GM18526 (cell line): ENCODE results near the gene USP4.

Experiments used
- POLR2A ChIP-seq: IDR thresholded peaks from 3 replicates; pipeline ENCODE4 v1.6.1; 2011; ENCODE audit not compliant: insufficient read length; ENCODE audit errors: extremely low read depth

The USP4 gene

DNA sequence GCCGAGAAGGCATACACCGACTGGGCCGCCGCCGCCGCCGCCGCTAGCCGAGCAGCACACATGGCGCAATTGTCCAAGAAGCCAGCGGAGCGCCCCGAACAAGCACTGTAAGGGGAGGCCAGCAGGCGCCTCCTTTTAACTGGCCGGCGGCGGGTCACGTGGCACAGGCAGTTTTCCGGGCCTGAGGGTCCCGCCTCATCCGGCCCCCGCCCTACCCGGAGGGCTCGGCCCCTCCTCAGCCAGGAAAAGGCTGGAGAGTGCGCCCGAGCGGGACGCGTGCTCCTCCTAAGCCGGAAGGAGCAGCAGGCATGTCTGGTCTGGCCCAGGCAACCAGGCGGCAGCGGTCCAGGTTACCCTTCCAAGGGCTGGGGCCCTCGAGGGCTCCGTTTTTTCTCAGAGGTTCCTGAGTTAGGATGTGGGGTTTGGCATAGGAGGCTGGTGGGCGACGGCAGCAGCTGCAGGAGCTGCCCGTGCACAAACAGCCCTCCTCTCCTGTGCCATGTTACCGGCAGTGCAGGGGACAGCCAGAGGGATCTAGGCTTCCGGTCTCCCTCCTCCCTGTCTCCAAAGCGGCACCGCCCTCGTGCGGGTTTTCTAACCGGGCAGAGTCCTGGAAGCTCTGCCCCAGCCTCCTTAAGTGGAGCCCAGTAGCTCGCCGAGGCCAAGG lies 18.5 kb upstream of the USP4 start, which contains the start of gene GPX1:
Gene GPX1, minus strand, starts transcription at position 137 of the 667 bp plus-strand sequence. Its CDS starts 75 bp downstream, at position 62.
- peak; percentile 91 for TF ChIP-seq POLR2A

DNA sequence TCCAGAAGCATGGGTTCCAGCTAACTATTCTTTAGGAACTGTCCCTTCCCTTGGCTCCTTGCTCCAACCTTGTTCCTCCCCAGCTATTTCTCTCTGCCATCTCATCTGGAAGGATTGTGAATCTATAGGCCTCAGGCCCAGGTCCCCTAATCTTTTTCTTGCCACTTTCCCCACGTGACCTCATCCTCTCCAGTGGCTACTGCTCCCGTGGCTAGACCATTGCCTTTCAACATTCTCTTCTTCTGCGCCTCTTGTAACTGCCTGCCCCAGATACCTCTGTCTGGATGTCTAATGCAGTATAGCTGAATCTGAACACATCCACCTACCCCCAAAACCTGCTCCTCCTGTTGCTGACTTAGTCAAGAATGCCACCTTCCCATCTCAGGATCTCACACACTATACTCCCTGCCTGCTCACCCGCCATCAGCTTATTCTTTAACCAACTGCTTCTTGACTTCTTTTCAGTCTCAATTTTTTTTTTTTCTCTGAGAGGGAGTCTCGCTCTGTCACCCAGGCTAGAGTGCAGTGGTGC lies 13.1 kb upstream of the USP4 start:
- TF ChIP-seq POLR2A, result no peak

DNA sequence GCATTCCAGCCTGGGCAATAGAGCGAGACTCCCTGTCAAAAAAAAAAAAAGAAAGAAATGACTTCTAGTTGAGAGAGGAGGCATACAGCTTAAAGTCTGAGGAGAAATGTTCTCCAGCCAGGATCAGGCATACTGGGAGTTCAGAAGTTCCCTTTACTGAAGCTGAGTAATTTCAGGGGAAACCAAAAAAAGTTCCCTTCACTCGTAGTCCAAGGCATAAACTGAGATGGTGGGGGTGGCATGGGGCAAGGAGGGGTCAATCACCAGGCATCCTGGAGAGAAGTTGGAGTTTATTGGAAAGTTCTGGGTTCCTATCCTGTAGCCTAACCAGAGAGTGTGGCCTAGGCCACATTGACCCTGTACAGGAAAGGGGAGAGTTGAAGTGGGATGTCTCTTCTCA lies 12.4 kb upstream of the USP4 start:
- TF ChIP-seq POLR2A, result no peak

DNA sequence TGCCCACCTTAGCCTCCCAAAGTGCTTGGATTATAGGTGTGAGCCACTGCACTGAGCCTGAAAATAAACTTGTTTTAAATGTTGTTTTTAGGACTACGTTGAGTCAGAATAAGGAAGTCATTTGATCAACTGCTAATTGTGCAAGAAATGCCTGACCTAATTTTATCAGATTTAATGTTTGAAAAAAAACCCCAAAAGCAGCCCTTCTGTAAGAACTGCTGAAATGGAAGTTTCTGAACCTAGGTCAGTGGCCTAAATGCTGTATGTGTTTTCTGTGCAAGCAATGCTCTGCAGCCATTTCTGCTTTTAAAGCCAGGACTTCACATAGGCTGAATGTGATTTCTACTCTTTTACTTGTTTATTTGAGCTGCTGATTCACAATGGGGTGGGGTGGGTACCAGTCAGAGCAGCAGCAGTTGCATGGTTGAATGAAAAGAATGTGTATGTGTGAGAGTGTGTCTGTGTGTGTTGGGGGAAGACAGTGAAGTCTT lies 11.7 kb upstream of the USP4 start:
- TF ChIP-seq POLR2A, result no peak

DNA sequence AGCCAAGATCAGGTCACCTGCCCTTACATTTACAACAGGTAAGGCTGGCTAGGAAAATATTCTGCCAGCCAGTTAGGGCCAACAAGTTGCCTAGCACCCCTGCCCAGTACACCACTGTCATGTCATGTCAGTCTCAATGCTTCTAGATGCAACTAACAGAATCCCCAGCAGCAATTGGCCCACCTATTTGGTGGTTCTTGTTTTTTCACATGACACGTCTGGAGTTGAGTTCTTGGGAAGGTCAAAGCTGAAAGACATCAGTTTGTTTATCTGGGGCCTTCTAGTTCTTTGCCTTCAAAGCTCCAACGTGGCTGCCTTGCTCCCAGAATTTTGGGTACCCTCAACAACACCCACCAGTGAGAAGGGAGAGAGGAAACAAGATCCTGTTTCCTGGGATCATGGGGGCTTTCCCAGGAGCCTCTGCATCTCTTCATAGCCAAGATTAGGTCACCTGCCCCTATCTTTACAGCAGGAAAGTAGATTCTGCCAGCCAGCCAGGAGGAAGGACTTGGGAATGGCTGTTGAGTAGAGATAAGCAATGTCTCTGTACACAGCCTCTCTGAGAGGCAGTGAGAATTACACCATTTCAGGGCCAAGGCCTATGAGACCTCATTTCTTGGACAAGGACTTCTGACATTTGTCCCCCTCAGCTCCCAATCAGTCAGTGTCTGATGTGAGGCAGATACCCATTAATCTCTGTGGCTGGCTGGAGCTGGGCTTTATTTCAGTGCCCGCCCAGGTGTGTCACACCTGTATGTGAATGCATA lies 9.7 kb upstream of the USP4 start:
- no peak for TF ChIP-seq POLR2A

DNA sequence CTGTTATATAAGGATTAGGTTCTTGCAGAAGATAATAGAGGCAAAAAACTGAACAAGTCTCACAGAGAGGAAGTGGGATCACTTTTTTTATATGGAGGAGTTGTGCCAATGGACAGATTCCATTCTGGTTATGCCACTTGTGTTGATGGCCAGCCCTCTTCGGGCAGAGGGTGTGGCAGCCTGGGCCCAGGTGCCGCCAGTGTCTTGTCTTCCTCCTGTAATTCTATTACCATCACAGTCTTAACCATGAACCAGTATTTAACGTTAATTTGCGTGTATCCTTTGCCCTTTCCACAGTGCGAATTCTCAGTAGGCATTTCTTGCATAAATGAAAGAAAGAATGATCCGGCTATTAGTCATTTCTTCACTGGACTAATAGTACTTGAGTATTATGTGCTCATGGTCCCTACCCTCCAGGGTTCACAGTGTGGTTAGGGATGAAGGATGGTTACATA lies 7.0 kb upstream of the USP4 start:
- no peak for TF ChIP-seq POLR2A

DNA sequence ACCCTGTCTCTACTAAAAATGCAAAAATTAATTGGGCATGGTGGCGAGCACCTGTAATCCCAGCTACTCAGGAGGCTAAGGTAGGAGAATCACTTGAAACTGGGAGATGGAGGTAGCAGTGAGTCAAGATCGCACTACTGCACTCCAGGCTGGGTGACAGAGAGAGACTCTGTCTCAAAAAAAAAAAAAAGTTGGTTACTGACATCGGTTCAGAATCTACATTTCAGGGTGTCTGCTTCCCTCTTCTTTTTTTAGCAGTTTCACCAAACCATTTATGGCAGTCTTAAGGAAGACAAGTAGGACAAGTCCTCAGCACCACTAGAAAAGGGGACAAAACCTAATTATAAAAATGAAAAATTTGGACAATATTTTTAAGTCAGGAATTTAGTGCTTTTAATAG lies 3.3 kb upstream of the USP4 start:
- no peak for TF ChIP-seq POLR2A

DNA sequence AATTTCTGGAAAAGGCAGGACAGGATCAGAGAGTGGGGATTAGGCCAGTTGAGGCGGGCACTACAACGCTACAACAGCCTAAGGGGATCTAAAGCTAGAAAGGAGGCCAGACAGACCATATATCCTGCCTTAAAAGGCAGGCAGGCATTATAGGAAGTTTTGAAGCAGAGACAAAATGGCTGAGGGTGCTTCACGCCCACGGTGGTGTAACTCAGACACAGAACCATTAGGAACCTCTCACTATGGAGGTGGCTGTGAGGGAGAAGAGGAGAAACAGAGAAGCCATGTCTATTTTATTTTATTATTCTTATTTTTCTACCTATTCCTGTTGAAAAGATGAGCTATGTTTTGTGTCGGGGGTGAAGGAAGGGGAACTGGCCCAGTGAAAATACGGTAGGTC lies 2.1 kb upstream of the USP4 start:
- no peak for TF ChIP-seq POLR2A

DNA sequence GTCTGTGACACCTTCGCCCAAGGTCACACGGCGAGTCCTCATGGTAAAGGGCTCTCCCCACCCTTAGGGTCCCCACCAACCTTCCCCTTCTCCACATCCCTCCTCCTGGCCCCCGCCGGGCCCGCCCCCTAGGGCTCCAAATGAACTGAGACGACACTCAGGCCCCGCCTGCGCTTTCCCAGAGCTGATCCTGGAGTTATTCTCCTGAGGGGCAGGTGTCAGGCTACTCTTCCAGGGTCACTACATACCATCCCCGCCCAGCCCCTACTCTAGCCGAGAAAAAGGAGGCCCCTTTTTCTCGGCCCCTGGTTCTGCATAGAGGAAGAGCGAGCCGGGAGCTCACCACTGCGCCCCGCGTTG lies 292 bp downstream of the USP4 start:
- TF ChIP-seq POLR2A, result no peak

DNA sequence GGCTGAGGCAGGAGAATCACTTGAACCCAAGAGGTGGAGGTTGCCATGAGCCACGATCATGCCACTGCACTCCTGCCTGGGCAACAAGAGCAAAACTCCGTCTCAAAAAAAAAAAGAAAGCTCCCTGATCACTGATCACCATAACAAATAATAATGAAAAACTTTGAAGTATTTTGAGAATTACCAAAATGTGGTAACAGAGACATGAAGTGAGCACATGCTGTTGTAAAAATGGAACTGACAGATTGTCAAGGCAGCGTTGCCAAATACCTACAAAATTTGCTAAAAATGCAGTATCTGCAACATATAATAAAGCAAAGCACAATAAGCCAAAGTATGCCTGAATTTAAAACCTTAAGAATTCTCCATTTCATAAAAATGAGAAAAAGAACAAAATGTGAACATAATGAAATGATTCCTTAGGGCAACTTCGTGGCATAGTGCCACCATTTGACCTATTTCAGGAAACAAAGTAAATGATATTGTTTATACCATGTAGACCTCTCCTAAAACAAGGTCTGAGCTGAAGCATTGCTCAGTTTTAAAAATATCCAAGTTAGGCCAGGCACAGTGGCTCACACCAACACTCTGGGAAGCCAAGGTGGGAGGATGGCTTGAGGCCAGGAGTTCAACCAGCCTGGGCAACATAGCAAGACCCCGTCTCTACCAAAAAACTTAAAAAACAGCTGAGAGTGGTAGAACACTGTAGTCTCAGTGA lies 5.8 kb downstream of the USP4 start:
- TF ChIP-seq POLR2A, result no peak

DNA sequence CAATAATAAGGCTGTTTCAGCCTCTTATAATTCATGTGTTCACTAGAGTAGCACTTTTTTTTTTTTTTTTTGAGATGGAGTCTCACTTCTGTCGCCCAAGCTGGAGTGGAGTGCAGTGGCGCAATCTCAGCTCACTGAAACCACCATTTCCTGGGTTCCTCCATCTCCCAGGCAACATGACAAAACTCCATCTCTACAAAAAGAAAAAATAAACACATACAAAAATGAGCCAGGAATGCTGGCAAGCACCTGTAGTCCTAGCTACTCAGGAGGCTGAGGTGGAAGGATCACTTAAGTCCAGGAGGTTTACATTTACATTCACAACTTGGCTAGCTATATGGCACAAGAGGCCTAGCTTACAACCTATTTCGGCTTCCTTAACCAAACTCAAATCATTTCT lies 6.8 kb downstream of the USP4 start:
- no peak for TF ChIP-seq POLR2A

DNA sequence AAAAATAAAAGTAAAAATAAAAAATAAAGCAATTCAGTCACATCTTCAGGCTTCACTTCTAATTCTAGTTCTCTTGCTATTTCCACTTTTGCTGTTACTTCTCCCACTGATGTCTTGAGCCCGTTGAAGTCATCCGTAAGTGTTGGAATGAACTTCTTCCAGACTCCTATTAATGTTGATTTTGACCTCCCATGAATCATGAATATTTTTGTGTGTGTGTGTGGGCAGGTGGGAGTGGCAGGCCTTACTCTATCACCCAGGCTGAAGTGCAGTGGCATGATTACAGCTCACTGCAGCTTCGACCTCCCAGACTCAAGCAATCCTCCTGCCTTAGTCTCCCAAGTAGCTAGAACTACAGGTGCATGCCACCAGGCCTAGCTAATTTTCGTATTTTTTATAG lies 10.7 kb downstream of the USP4 start:
- TF ChIP-seq POLR2A, result no peak

DNA sequence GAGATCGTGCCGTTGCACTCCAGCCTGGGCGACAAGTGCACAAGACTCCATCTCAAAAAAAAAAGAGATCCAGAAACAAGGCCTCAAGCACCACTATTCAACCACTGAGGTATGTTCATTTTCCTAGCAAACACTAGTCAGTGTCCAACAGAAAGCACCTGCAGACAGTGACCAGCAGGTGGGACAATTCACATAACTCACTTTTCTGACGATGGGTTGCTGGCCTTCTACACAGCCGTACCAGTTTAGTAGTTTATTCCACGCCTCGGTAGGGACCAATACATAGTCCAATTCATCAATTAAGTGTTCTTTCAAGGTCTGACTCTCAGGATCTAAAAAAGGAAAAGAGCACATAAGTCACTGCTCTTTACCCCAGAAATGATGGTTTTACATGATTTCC lies 12.4 kb downstream of the USP4 start:
- TF ChIP-seq POLR2A, result no peak

DNA sequence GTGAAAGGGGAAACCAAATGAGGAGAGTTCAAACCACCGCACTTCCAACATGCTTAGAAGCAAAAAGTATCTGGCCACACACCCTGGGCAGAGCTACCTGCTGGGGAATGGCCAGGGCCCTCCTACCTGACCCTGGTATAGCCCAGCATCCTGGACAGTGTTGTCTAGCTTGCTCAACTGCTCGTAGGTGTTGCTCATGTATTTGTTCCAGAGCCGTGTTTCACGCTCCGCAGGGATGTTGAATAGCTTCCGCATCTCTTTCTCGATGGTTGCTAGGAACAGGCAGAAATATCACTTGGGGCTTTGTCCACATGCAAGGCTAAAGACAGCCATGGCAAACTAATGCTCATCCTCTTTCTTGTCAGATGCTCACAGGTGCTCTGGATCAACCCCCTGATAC lies 15.1 kb downstream of the USP4 start:
- no peak for TF ChIP-seq POLR2A

DNA sequence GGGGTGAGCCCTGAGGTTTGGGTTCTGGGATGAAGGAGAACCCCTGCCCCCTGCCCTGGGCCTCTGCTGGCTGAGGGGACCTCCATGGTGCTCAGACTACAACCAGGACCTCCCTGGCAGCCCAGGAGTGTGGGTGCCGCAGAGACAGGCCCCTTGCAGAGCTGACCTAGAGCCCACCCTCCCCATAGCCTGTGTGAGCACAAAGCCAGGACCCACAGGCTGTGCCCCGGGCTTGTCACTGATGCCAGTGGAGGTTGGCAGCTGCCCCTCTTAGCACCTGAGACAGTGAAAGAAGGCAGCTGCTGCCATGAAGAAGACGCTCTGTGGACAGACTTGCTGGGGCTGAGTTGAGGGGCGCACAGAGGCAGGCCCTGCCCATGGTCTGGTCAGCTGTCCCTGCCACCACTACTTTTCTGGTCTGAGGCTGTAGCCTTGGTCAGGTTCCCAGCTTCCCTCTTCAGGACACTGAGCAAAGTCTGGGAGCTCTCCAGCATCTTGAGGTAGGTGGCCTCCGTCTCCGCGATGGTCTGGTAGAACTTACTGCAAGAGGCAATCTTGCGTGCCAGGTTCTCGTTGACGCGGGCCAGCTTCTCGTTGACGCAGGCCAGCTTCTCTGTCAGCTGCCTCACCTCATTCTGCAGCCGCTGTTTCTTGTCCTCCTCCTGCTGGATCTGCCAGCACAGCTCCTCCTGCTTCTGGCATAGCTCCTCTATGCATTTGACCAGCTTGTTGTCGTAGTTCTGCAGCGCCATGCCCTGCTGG lies 23.0 kb downstream of the USP4 start:
- TF ChIP-seq POLR2A, result no peak

DNA sequence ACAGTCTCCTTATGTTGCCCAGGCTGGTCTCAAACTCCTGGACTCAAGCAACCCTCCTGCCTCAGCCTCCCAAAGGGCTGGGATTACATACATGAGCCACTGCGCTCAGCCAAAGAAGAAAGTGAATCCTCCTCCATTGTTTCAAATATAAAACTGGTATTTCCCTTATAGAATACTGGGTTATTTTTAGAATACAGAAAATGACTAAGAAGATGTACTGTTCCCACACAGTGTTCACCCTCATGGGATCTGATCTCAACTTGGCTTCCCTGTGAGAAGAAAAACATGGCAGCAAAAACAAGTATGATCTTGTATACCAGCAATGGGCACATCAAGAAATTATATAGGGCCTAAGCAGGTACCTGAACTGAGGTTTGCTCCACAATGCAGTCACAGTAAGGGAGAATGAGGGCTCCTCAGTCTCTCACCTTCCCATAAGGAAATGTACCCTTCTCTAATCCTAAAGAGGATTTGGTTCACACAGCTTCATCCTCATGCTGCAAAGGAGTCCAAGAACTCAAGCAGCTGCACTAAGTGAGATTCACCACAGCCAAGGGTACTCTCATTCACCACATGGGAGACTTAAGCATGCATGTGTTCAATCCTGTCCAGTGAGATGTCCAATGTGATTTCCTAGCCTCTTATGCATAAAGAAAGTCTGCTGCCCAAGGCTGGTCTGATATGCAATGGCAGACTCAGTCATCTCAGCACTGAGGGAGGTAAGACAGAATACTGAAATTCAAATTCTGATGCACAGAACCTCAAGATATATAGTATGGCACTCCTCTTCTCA lies 25.8 kb downstream of the USP4 start:
- no peak for TF ChIP-seq POLR2A
